Measurements from ENCODE around the gene DDC. TPM values are rescaled to one million over a fixed set of nuclear protein-coding genes. Genes with fewer than 3 reads are reported as not detected.

Gene DDC
- total RNA-seq, 3 donors from 2014 or later (not counting 1 experiment from before 2014, with no cell fraction given), result not detected

- Histone ChIP-seq H3K4me1 (ENCODE audit: control insufficient read depth, insufficient read depth, low read length) (no peaks in the 10 kb centered on the region), H3K9me3 (ENCODE audit: control insufficient read depth, insufficient read depth, low read length) (no peaks in the 10 kb centered on the region), H3K36me3 (ENCODE audit: control insufficient read depth, insufficient read depth, low read length) (no peaks in the 10 kb centered on the region), H3K4me3 (ENCODE audit: low read length) (no peak overlapping the region), H3K27me3 (ENCODE audit: control insufficient read depth, insufficient read depth, low read length) (no peaks in the 10 kb centered on the region), H3K27ac (ENCODE audit: low read length) (no peak overlapping the region)
- ATAC-seq (no peak), DNase-seq (no peak)
- no peaks in the 10 kb centered on the region for H3K4me1 Mint-ChIP-seq
- H3K27ac Mint-ChIP-seq, result no peak overlapping the region
- intact Hi-C loops (cut with micrococcal nuclease), result loop anchor here (5.0 kb wide), 1 partner anchor 37 kb away; no protein-coding TSS in a partner anchor
- no peaks in the 10 kb centered on the region for H3K9me3 Mint-ChIP-seq
- H3K36me3 Mint-ChIP-seq, result no peaks in the 10 kb centered on the region
- no peak for TF ChIP-seq CTCF (IDR thresholded peaks at IDR 0.05)
- 72% methylated on average over 7 of the region's 7 CpGs for WGBS (ENCODE audit: insufficient coverage)
- H3K4me3 Mint-ChIP-seq, result no peak overlapping the region
- H3K27me3 Mint-ChIP-seq (ENCODE audit: low read depth in 2 of 2), result peaks cover 10 to 12% of the 10 kb centered on the region in 2 donors
Measured at GRCh38 chr7:50594734-50595485, 29.7 kb upstream of the DDC start.

- H3K27ac Mint-ChIP-seq, result no peak overlapping the region
- Histone ChIP-seq H3K9me3 (ENCODE audit: control insufficient read depth, insufficient read depth, low read length) (no peaks in the 10 kb centered on the region), H3K4me3 (ENCODE audit: low read length) (no peak overlapping the region), H3K27me3 (ENCODE audit: control insufficient read depth, insufficient read depth, low read length) (no peaks in the 10 kb centered on the region), H3K36me3 (ENCODE audit: control insufficient read depth, insufficient read depth, low read length) (no peaks in the 10 kb centered on the region), H3K4me1 (ENCODE audit: control insufficient read depth, insufficient read depth, low read length) (no peaks in the 10 kb centered on the region), H3K27ac (ENCODE audit: low read length) (no peak overlapping the region)
- ATAC-seq (no peak), DNase-seq (no peak)
- WGBS (ENCODE audit: insufficient coverage), result 52% methylated on average over 4 of the region's 4 CpGs
- intact Hi-C loops (cut with micrococcal nuclease), result no loop called here
- H3K27me3 Mint-ChIP-seq (ENCODE audit: low read depth in 2 of 2), result peaks cover 10 to 12% of the 10 kb centered on the region in 2 donors
- no peaks in the 10 kb centered on the region for H3K4me1 Mint-ChIP-seq
- no peak for TF ChIP-seq CTCF (IDR thresholded peaks at IDR 0.05)
- no peaks in the 10 kb centered on the region for H3K36me3 Mint-ChIP-seq
- no peak overlapping the region for H3K4me3 Mint-ChIP-seq
- H3K9me3 Mint-ChIP-seq, result no peaks in the 10 kb centered on the region
Measured at GRCh38 chr7:50594136-50594535, 28.9 kb upstream of the DDC start.

GRCh38 chr7:50592940-50593339 lies 27.7 kb upstream of the DDC start:
- intact Hi-C loops (cut with micrococcal nuclease), result no loop called here

More at GRCh38 chr7:50592940-50593339, 27.7 kb upstream of the DDC start:
- Histone ChIP-seq H3K27ac (ENCODE audit: low read length) (no peak overlapping the region), H3K4me3 (ENCODE audit: low read length) (no peak overlapping the region), H3K9me3 (ENCODE audit: control insufficient read depth, insufficient read depth, low read length) (no peaks in the 10 kb centered on the region), H3K27me3 (ENCODE audit: control insufficient read depth, insufficient read depth, low read length) (no peaks in the 10 kb centered on the region), H3K4me1 (ENCODE audit: control insufficient read depth, insufficient read depth, low read length) (no peaks in the 10 kb centered on the region), H3K36me3 (ENCODE audit: control insufficient read depth, insufficient read depth, low read length) (no peaks in the 10 kb centered on the region)
- H3K4me1 Mint-ChIP-seq, result no peaks in the 10 kb centered on the region
- 89% methylated on average over 13 of the region's 13 CpGs for WGBS (ENCODE audit: insufficient coverage)
- H3K4me3 Mint-ChIP-seq, result no peak overlapping the region
- no peak for TF ChIP-seq CTCF (IDR thresholded peaks at IDR 0.05)
- ATAC-seq, result no peak
- no peak overlapping the region for H3K27ac Mint-ChIP-seq
- DNase-seq, result no peak
- H3K27me3 Mint-ChIP-seq (ENCODE audit: low read depth in 2 of 2), result peaks cover 10 to 13% of the 10 kb centered on the region in 2 donors
- H3K36me3 Mint-ChIP-seq, result no peaks in the 10 kb centered on the region
- no peaks in the 10 kb centered on the region for H3K9me3 Mint-ChIP-seq
